Right atrium auricular region (tissue), 2 donors: ENCODE data around the gene OXSM. TPM values are rescaled to one million over a fixed set of nuclear protein-coding genes. Genes with fewer than 3 reads are reported as not detected.

ENCODE experiments used
- DNase-seq: peaks from one replicate; pipeline ENCODE4 v3.0.0-alpha.2; 2019; ENCODE audit warnings: low spot score
- H3K27ac ChIP-seq, 2 donors: fragments of 200-600 bp; sonication (generic); 1 replicate in 1 of 2; 2 replicates in 1 of 2; pipeline ENCODE4 v1.5.1; 2016 to 2019
- H3K27me3 ChIP-seq, 2 donors: fragments of 200-600 bp; sonication (generic); one replicate each; pipeline versions ENCODE4 v1.5.1 to v1.6.0; 2017 to 2019
- H3K36me3 ChIP-seq: fragments of 200-600 bp; sonication (generic); one replicate; pipeline ENCODE4 v1.5.1; 2016
- H3K4me1 ChIP-seq, 2 donors: fragments of 200-600 bp; sonication (generic); one replicate each; pipeline versions ENCODE4 v1.5.1 to v1.6.0; 2017 to 2019
- H3K4me3 ChIP-seq, 2 donors: fragments of 200-600 bp; sonication (generic); 1 replicate in 1 of 2; 2 replicates in 1 of 2; pipeline ENCODE4 v1.5.1; 2017 to 2019; ENCODE audit warnings: mild to moderate bottlenecking in 1 of 2, moderate library complexity in 1 of 2
- H3K9me3 ChIP-seq, 2 donors: fragments of 200-600 bp; sonication (generic); one replicate each; pipeline ENCODE4 v1.5.1; 2019
- CTCF ChIP-seq, 2 donors: fragments of 200-600 bp; sonication (generic); IDR thresholded peaks; one replicate each; pipeline ENCODE4 v1.5.1; 2019; ENCODE audit warnings: antibody characterized with exemption in 2 of 2
- total RNA-seq, 2 donors: library from RNA; depleted of rRNA; stranded (reverse); fragments of >200 nt; gene quantifications; one replicate each; pipeline ENCODE4 v1.1.0, GENCODE V29; 2016

OXSM gene
- total RNA-seq, 2 donors from 2014 or later: 12.9 to 17.2 TPM

- no peak overlapping the region for H3K27ac ChIP-seq
- no peaks in the 10 kb centered on the region for H3K36me3 ChIP-seq
- no peak for TF ChIP-seq CTCF (IDR thresholded peaks at IDR 0.05)
- no peak for DNase-seq
- no peaks in the 10 kb centered on the region for H3K9me3 ChIP-seq
- H3K4me1 ChIP-seq: no peaks in the 10 kb centered on the region
- H3K27me3 ChIP-seq: no peaks in the 10 kb centered on the region
- H3K4me3 ChIP-seq: no peak overlapping the region
Measured at GRCh38 chr3:25821746-25822573, 32.1 kb downstream of the OXSM start.

DNA sequence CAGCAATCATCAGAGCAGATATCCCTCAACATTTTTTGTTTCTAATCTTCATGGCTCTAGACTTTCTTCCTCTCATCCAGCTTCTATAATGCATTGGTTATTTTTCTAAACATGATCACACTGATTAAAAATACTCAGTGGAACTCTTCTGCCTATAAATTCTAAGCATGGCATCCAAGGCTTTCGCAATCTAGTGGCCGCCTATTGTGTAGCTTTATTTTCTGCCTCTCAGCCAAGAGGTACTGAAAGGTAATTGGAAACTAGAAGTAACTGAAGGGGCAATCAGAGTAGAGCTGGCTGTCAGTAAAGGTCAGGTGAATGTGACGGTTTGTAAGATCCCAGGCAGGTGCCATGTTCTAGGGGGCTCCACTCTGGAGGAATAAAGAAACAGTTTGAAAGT, 33.4 kb downstream of the OXSM start:
- no peak for DNase-seq
- Histone ChIP-seq H3K4me1 (no peaks in the 10 kb centered on the region), H3K36me3 (no peaks in the 10 kb centered on the region), H3K27ac (no peak overlapping the region), H3K27me3 (no peaks in the 10 kb centered on the region), H3K4me3 (no peak overlapping the region), H3K9me3 (no peaks in the 10 kb centered on the region)
- TF ChIP-seq CTCF (IDR thresholded peaks at IDR 0.05): no peak

- no peaks in the 10 kb centered on the region for H3K27me3 ChIP-seq
- no peak overlapping the region for H3K27ac ChIP-seq
- TF ChIP-seq CTCF (IDR thresholded peaks at IDR 0.05): no peak
- no peak overlapping the region for H3K4me3 ChIP-seq
- H3K36me3 ChIP-seq: no peaks in the 10 kb centered on the region
- peaks cover 0 to 7% of the 10 kb centered on the region in 2 donors for H3K9me3 ChIP-seq
- no peaks in the 10 kb centered on the region for H3K4me1 ChIP-seq
- DNase-seq: no peak
Measured at GRCh38 chr3:25826510-25826909, 36.6 kb downstream of the OXSM start.

- Histone ChIP-seq H3K36me3 (no peaks in the 10 kb centered on the region), H3K27ac (no peak overlapping the region), H3K9me3 (peaks cover 0 to 7% of the 10 kb centered on the region in 2 donors), H3K4me3 (no peak overlapping the region), H3K27me3 (no peaks in the 10 kb centered on the region), H3K4me1 (no peaks in the 10 kb centered on the region)
- no peak for TF ChIP-seq CTCF (IDR thresholded peaks at IDR 0.05)
- no peak for DNase-seq
Measured at GRCh38 chr3:25830373-25831280, 40.7 kb downstream of the OXSM start.

- Histone ChIP-seq H3K27ac (no peak overlapping the region), H3K36me3 (no peaks in the 10 kb centered on the region), H3K9me3 (peaks cover 0 to 7% of the 10 kb centered on the region in 2 donors), H3K4me1 (no peaks in the 10 kb centered on the region), H3K4me3 (no peak overlapping the region), H3K27me3 (no peaks in the 10 kb centered on the region)
- TF ChIP-seq CTCF (IDR thresholded peaks at IDR 0.05): peak in 1 of 2 donors; percentile 22
- no peak for DNase-seq
Measured at GRCh38 chr3:25831578-25831977, 41.7 kb downstream of the OXSM start.
